Heart left ventricle (tissue), 16 donors: ENCODE results near the gene DCPS. TPM values are rescaled to one million over a fixed set of nuclear protein-coding genes. Genes with fewer than 3 reads are reported as not detected.

Experiments used
- ATAC-seq, 4 donors: fragments of 200-7000 bp; cut with Tn5 transposase; one replicate each; pipeline ENCODE4 v1.9.1; 2020 to 2022; ENCODE audit warnings: moderate library complexity in 4 of 4, mild to moderate bottlenecking in 3 of 4, moderate number of reproducible peaks in 1 of 4
- DNase-seq, 5 donors: peaks; one replicate each; pipeline ENCODE4 v3.0.0-alpha.2; 2020
- H3K27ac ChIP-seq, 12 donors: fragments of 200-600 bp; sonication (generic) in 4 of 12; one replicate each; pipeline versions ENCODE4 v1.5.0 to v1.8.0; 2016 to 2022; ENCODE audit warnings: mild to moderate bottlenecking in 2 of 12
- H3K27me3 ChIP-seq, 9 donors: fragments of 200-600 bp; sonication (generic) in 2 of 9; one replicate each; pipeline versions ENCODE4 v1.5.1 to v1.8.0; 2016 to 2022; ENCODE audit warnings: mild to moderate bottlenecking in 3 of 9
- H3K36me3 ChIP-seq, 9 donors: fragments of 200-600 bp; sonication (generic) in 2 of 9; one replicate each; pipeline versions ENCODE4 v1.5.0 to v1.8.0; 2018 to 2022; ENCODE audit warnings: mild to moderate bottlenecking in 2 of 9
- H3K4me1 ChIP-seq, 12 donors: fragments of 200-600 bp; sonication (generic) in 4 of 12; one replicate each; pipeline versions ENCODE4 v1.5.0 to v1.8.0; 2016 to 2022; ENCODE audit warnings: mild to moderate bottlenecking in 3 of 12
- H3K4me3 ChIP-seq, 12 donors: fragments of 200-600 bp; sonication (generic) in 4 of 12; one replicate each; pipeline versions ENCODE4 v1.5.0 to v1.8.0; 2017 to 2022; ENCODE audit warnings: mild to moderate bottlenecking in 9 of 12, moderate library complexity in 4 of 12
- H3K9me3 ChIP-seq, 12 donors: fragments of 200-600 bp; sonication (generic) in 4 of 12; one replicate each; pipeline versions ENCODE4 v1.5.0 to v1.8.0; 2016 to 2022; ENCODE audit warnings: mild to moderate bottlenecking in 1 of 12
- POLR2A ChIP-seq, 2 donors: fragments of 450-650 bp; IDR thresholded peaks; one replicate each; pipeline ENCODE4 v1.6.1; 2017; ENCODE audit warnings: antibody characterized with exemption in 2 of 2, mild to moderate bottlenecking in 2 of 2, moderate library complexity in 2 of 2
- WGBS, 4 donors: extraction: QIAGEN DNeasy Blood & Tissue Kit in 2 of 4; methylation state at CpG; one replicate each; pipeline versions ENCODE4 v1.1.5 to v1.1.7; 2013 to 2018; 5-methylcytosine and 5-hydroxymethylcytosine counted together
- intact Hi-C, 10 donors: fragments of 100-400 bp; cut with DNase I; formaldehyde crosslinking; loops; one replicate each; pipeline versions ENCODE4 v1.11.1 to v1.14.2; 2022
- polyA plus RNA-seq, 2 donors: library from polyadenylated mRNA; stranded (reverse); fragments of 200-250 nt; gene quantifications; one replicate each; pipeline ENCODE4 v1.2.3, GENCODE V29; 2013
- total RNA-seq, 9 donors: library from RNA; depleted of rRNA in 2 of 9; stranded (reverse); fragments of >200 nt in 2 of 9; fragmentation: NEBNext Ultra II Directional in 3 of 9; extraction: Animal tissue kit (Norgen Biotek cat#: 25700) in 3 of 9; gene quantifications; one replicate each; pipeline versions ENCODE4 v1.1.0 to v1.2.4, GENCODE V29; 2016 to 2023
- TF ChIP-seq, protein P1 (sequence below), 12 donors: fragments of 200-600 bp; sonication (generic) in 4 of 12; IDR thresholded peaks; one replicate each; pipeline versions ENCODE4 v1.5.0 to v1.8.0; 2018 to 2022; ENCODE audit warnings: antibody characterized with exemption in 12 of 12, mild to moderate bottlenecking in 5 of 12
- donor health status: ischemic (EF 13 %, LVEDD 7.1; RV severe dilation, severe dysfunction).
- donor health status: healthy with polysubstance abuse.
- donor health status: DM: no; HTN: yes; CAD: no.
- donor health status: DM: no; HTN: no; CAD: no.
- donor health status: ischemic (EF 25% LVEDD 6.9; RV normal size, moderate dysfunction).
- donor health status: ischemic (EF 25% LVEDD 5.7; RV mildly dilated, moderate dysfunction).
- donor health status: healthy.
- donor health status: DM: yes; HTN: yes; CAD: no.
- donor health status: ischemic (EF 35%, LVEDD 5.7; RV mildly dilated, moderate dysfunction).
- donor health status: nonischemic (EF 11% LVEDD 7.7; RV severe dilation, severe dysfunction).
- donor health status: DM: yes; HTN: yes; CAD: no.
- donor health status: PGD.
- donor health status: ischemic (EF 29% LVEDD 5.4; RV normal size, mild dysfunction).
- donor health status: nonischemic (EF 23%, LVEDD 6.1; RV moderate dilation, normal function).

Gene DCPS
- total and polyA plus RNA-seq, 11 donors = 7.7 to 18.9 (median 11.1) TPM

DNA sequence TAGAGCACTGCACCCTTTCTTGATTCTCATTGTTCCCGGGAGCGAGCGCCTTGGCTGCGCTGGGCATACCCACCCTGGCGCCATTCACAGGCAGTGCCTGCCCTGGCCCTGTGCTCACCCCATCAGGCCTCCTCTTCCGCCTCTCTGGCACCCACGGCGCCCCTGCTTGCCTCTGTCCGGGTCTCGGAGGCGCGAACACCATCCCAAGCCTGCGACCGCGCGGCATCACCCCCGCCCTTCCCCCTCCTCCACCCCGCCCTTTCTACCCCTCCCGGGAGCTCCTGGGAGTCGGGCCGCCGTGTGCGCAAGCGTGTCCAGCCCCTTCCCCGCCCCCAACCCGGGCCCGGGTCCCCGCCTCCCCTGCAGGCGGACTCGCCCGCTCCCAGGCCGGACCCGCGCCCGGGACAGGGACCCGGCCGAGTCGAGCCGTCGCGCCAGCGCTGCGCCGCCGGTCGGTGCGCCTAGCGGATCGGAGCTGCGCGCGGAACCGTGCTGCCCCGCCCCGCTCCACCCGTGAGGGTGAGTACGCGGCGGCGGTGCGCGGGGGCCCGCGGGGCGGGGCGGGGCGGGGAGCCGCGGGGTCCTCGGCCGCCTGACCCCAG lies 51.6 kb downstream of the DCPS start, which contains the start of gene ST3GAL4:
Gene ST3GAL4 (plus strand): TSS at position 363 of the 602 bp plus-strand sequence. CDS start 50,470 bp downstream, outside the sequence.
- H3K27me3 ChIP-seq = no peaks in the 10 kb centered on the region
- WGBS, 4 donors = 0 to 1% (median 0%) methylated on average over 15 to 71 of the region's 71 CpGs
- H3K4me3 ChIP-seq = peak within 1 kb of the TSS; percentile 50 to 97 (median 71)
- no peaks in the 10 kb centered on the region for H3K9me3 ChIP-seq
- no peak for TF ChIP-seq POLR2A (IDR thresholded peaks at IDR 0.05)
- TF ChIP-seq, protein P1, sequence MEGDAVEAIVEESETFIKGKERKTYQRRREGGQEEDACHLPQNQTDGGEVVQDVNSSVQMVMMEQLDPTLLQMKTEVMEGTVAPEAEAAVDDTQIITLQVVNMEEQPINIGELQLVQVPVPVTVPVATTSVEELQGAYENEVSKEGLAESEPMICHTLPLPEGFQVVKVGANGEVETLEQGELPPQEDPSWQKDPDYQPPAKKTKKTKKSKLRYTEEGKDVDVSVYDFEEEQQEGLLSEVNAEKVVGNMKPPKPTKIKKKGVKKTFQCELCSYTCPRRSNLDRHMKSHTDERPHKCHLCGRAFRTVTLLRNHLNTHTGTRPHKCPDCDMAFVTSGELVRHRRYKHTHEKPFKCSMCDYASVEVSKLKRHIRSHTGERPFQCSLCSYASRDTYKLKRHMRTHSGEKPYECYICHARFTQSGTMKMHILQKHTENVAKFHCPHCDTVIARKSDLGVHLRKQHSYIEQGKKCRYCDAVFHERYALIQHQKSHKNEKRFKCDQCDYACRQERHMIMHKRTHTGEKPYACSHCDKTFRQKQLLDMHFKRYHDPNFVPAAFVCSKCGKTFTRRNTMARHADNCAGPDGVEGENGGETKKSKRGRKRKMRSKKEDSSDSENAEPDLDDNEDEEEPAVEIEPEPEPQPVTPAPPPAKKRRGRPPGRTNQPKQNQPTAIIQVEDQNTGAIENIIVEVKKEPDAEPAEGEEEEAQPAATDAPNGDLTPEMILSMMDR (IDR thresholded peaks at IDR 0.05) = no peak
- intact Hi-C loops = loop anchor here in 7 of 10 donors (5.0 to 10.0 kb wide), 6 partner anchors 37 to 62 kb away; no protein-coding TSS in a partner anchor
- H3K4me1 ChIP-seq = peaks cover 7 to 90% (median 75%) of the 10 kb centered on the region in 12 donors
- peak within 1 kb of the TSS; percentile 69 to 94 (median 84) for H3K27ac ChIP-seq
- ATAC-seq (peak; percentile 75 to 85 (median 83)), DNase-seq (peak; percentile 90 to 95 (median 91))
- no peaks in the 10 kb centered on the region for H3K36me3 ChIP-seq

DNA sequence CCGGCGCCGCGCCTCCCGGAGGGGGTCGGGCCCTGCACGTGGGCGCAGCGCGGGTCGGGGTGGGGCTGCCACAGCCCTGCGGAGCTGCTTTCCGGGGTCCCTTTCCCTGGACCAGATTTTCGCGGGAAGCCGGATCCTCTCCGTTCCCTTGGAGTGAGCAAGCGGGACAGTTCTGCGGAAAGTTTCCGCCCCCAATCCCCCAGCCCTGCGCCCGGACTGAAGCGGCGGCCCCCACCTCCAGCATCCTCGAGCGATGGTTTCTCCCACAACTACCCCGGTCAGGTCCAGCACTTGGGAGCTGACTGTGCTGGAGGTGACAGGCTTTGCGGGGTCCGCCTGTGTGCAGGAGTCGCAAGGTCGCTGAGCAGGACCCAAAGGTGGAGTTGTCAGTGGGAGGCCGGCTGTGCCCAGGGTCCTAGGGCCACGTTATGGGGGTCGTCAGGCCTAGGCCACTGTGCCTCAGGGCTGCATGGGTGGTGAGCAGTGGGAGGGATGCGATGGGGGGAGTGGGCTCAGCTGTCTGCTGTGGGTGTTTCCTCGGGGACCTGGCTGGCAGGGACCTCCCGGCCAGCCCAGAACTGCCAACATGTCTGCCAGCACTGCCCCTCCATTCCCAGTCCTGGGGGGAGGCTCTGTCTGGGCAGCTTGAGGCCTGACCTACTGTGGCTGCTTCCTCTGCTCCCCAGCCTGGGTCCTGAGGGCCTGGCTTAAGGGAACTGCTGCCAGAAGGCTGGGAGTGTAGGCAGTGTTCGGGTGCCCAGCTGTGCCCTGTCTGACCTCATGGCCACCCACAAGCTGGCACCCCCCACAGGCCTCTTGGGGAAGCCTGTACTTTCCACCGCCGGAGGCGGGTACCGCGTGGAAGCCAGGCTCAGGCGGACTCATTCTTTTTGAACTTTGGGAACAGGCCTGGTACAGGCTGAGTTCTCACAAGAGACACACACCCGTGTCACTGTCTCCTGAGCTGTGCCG lies 52.4 kb downstream of the DCPS start:
- H3K9me3 ChIP-seq = no peaks in the 10 kb centered on the region
- intact Hi-C loops = loop anchor here in 8 of 10 donors (2.0 to 10.0 kb wide), 8 partner anchors 36 to 61 kb away; no protein-coding TSS in a partner anchor
- peak overlapping the region; percentile 69 to 94 (median 84) for H3K27ac ChIP-seq
- peak overlapping the region; percentile 50 to 97 (median 71) for H3K4me3 ChIP-seq
- H3K4me1 ChIP-seq = peaks cover 7 to 90% (median 70%) of the 10 kb centered on the region in 12 donors
- peak; percentile 21 to 54 (median 36) for ATAC-seq
- TF ChIP-seq, protein P1 (IDR thresholded peaks at IDR 0.05) = no peak
- TF ChIP-seq POLR2A (IDR thresholded peaks at IDR 0.05) = no peak
- no peaks in the 10 kb centered on the region for H3K36me3 ChIP-seq
- peak in 4 of 5 donors; percentile 57 to 73 (median 70) for DNase-seq
- WGBS, 4 donors = 6 to 11% (median 6%) methylated on average over 10 to 46 of the region's 46 CpGs
- H3K27me3 ChIP-seq = no peaks in the 10 kb centered on the region

DNA sequence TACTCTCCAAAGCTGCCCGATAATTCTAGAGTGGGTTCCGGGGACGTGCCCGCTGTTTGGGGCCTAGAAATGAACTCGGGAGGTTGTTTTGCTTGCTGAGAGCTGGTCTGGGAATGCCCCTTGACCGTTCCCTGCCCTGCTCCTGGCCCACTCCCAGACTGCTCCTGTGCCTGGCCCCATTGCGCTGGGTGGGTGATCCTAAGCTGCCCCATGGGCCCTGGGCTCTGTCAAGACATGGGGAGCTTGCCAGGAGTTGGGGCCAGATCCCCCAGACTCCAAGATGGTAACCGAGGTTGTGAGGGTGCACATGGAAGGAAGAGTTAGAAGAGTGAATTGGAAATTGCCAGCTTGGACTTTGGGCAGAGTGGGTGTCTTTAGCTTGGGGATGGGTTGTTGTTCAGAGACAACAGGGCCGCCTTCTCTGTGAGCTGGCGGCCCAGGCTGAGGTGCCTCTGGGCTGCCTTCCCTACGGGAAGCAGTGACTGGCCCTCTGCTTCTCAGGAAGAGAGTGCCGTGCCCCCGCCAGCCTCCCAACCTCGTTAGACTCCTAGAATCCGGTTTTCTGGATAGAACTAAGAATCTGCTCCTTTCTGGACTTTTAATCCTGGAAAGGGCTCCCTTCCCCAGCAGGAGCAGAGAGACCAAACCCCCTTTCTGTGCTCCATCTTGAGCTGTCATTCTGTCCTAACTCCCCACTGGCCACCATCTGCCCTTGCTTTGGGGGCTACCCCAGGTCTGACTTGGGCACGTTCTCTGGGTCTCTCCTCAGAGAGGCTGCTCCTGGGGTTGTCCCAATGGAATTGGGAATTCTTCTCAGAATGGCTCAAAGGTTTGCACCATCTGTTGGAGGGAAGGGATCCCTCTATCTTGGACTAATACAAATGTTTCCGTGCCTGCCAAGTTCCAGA lies 53.4 kb downstream of the DCPS start:
- Histone ChIP-seq H3K9me3 (no peaks in the 10 kb centered on the region), H3K4me3 (peak overlapping the region in 11 of 12 donors; percentile 64 to 97 (median 73)), H3K4me1 (peaks cover 5 to 90% (median 59%) of the 10 kb centered on the region in 12 donors), H3K27me3 (no peaks in the 10 kb centered on the region), H3K36me3 (no peaks in the 10 kb centered on the region), H3K27ac (peak overlapping the region; percentile 69 to 94 (median 84))
- 48 to 55% (median 52%) methylated on average over 17 of the region's 17 CpGs for WGBS, 4 donors
- ATAC-seq (no peak), DNase-seq (peak in 2 of 5 donors; percentile 47 to 54)
- TF ChIP-seq POLR2A (IDR thresholded peaks at IDR 0.05) = no peak
- TF ChIP-seq, protein P1 (IDR thresholded peaks at IDR 0.05) = no peak
- intact Hi-C loops = loop anchor here in 8 of 10 donors (2.0 to 10.0 kb wide), 8 partner anchors 35 to 60 kb away; no protein-coding TSS in a partner anchor
